H1 (cell line): ENCODE data around the gene IDH2. TPM values are rescaled to one million over a fixed set of nuclear protein-coding genes. Genes with fewer than 3 reads are reported as not detected.
A peak's percentile ranks its signal among the peaks of the same experiment; 100 is the strongest.

Source experiments
- CTCF ChIA-PET: fragments of 300-600 bp; sonication (Branson Sonifier 250); formaldehyde crosslinking; loops from one replicate; lab custom pipeline; 2021; ENCODE audit not compliant: partially characterized antibody; lab: Charles Lee
- POLR2A ChIA-PET: fragments of 300-600 bp; sonication (Branson Sonifier 250); formaldehyde crosslinking; loops from one replicate; lab custom pipeline; 2021; ENCODE audit warnings: inconsistent platforms; ENCODE audit not compliant: partially characterized antibody; lab: Charles Lee
- DNase-seq, 2 experiments: peaks; one replicate each; pipeline versions ENCODE4 v3.0.0 to v3.0.0-alpha.2; 2010 to 2022; ENCODE audit warnings: low spot score in 2 of 2, low read depth in 1 of 2, mixed read lengths in 1 of 2
- FAIRE-seq: peaks from 2 replicates; lab custom pipeline; 2011; peaks lifted over from hg19 to GRCh38; lab: Jason Lieb, UNC
- H2AFZ ChIP-seq: 2 replicates; pipeline ENCODE4 v1.8.1; 2012; ENCODE audit warnings: low read length, inconsistent platforms
- H2AK5ac ChIP-seq: 2 replicates; pipeline ENCODE4 v1.6.1; 2013; ENCODE audit warnings: low read depth, low read length
- H2BK120ac ChIP-seq: replicated peaks from 2 replicates; pipeline ENCODE3; 2013; ENCODE audit warnings: low read depth, low read length, inconsistent platforms
- H2BK12ac ChIP-seq: 2 replicates; pipeline ENCODE4 v1.6.1; 2013; ENCODE audit warnings: low read depth, low read length
- H2BK15ac ChIP-seq: 2 replicates; pipeline ENCODE4 v1.6.1; 2013; ENCODE audit warnings: low read length
- H2BK20ac ChIP-seq: 2 replicates; pipeline ENCODE4 v1.6.1; 2013; ENCODE audit warnings: low read length
- H2BK5ac ChIP-seq: 2 replicates; pipeline ENCODE4 v1.6.1; 2013; ENCODE audit warnings: low read depth, low read length
- H3K14ac ChIP-seq: 2 replicates; pipeline ENCODE4 v1.6.1; 2013; ENCODE audit warnings: inconsistent platforms; ENCODE audit not compliant: insufficient read length
- H3K18ac ChIP-seq: 2 replicates; pipeline ENCODE4 v1.6.1; 2013; ENCODE audit warnings: low read length; ENCODE audit errors: extremely low read depth
- H3K23ac ChIP-seq: 2 replicates; pipeline ENCODE4 v1.6.1; 2013; ENCODE audit warnings: inconsistent platforms; ENCODE audit not compliant: insufficient read length
- H3K23me2 ChIP-seq: 2 replicates; pipeline ENCODE4 v1.6.1; 2013; ENCODE audit warnings: low read depth, low read length
- H3K27ac ChIP-seq: 2 replicates; pipeline ENCODE4 v1.6.1; 2011; ENCODE audit warnings: low read depth, low read length, inconsistent platforms
- H3K27me3 ChIP-seq, 4 experiments: replicated peaks in 1 of 4; 1 replicate in 1 of 4; 2 replicates in 3 of 4; pipeline versions ENCODE4 v1.6.1 to v1.8.1; 2011 to 2013; ENCODE audit warnings: low read length in 3 of 4, mild to moderate bottlenecking in 3 of 4, inconsistent platforms in 2 of 4, mixed read lengths in 2 of 4, moderate library complexity in 1 of 4; ENCODE audit not compliant: control insufficient read depth in 3 of 4, insufficient read depth in 3 of 4; ENCODE audit errors: extremely low read depth in 1 of 4
- H3K36me3 ChIP-seq, 4 experiments: 2 replicates each; pipeline versions ENCODE4 v1.6.1 to v1.8.1; 2011 to 2013; ENCODE audit warnings: mild to moderate bottlenecking in 4 of 4, low read length in 3 of 4, moderate library complexity in 2 of 4, control low read depth in 1 of 4, inconsistent platforms in 1 of 4; ENCODE audit not compliant: insufficient read depth in 4 of 4, control insufficient read depth in 2 of 4
- H3K4ac ChIP-seq: replicated peaks from 2 replicates; pipeline ENCODE3; 2013; ENCODE audit warnings: low read length, low read depth, mixed read lengths, inconsistent platforms; ENCODE audit not compliant: insufficient read length
- H3K4me1 ChIP-seq, 4 experiments: replicated peaks in 1 of 4; 1 replicate in 1 of 4; 2 replicates in 3 of 4; pipeline versions ENCODE4 v1.6.1 to v1.8.1; 2011 to 2013; ENCODE audit warnings: low read length in 3 of 4, inconsistent platforms in 2 of 4, mixed read lengths in 1 of 4; ENCODE audit not compliant: insufficient read depth in 4 of 4, control insufficient read depth in 3 of 4
- H3K4me2 ChIP-seq, 2 experiments: 2 replicates each; pipeline versions ENCODE4 v1.6.1 to v1.8.1; 2011 to 2013; ENCODE audit warnings: low read depth in 2 of 2, low read length in 2 of 2, control low read depth in 1 of 2, inconsistent platforms in 1 of 2, mild to moderate bottlenecking in 1 of 2; ENCODE audit not compliant: insufficient read depth in 1 of 2
- H3K4me3 ChIP-seq, 4 experiments: fragments of 200-600, 300-600 bp in 1 of 4; sonication (generic), shearing (Covaris generic), sonication (Bioruptor Twin) in 1 of 4; 2 replicates each; pipeline versions ENCODE4 v1.5.1 to v1.8.1; 2011 to 2016; ENCODE audit warnings: low read length in 4 of 4, low read depth in 3 of 4, control low read depth in 2 of 4, inconsistent platforms in 2 of 4, mild to moderate bottlenecking in 2 of 4, mixed read lengths in 1 of 4, moderate library complexity in 1 of 4; ENCODE audit not compliant: insufficient read depth in 2 of 4; ENCODE audit errors: extremely low read depth in 1 of 4
- H3K56ac ChIP-seq: replicated peaks from 2 replicates; pipeline ENCODE3; 2013; ENCODE audit warnings: low read depth, mild to moderate bottlenecking, mixed read lengths, low read length, inconsistent platforms; ENCODE audit not compliant: insufficient read length
- H3K79me1 ChIP-seq: 2 replicates; pipeline ENCODE4 v1.6.1; 2013; ENCODE audit warnings: low read depth, low read length, control low read depth
- H3K79me2 ChIP-seq, 2 experiments: 2 replicates each; pipeline versions ENCODE4 v1.6.1 to v1.8.1; 2012 to 2013; ENCODE audit warnings: low read length in 2 of 2, mild to moderate bottlenecking in 2 of 2, inconsistent platforms in 1 of 2; ENCODE audit not compliant: insufficient read depth in 2 of 2, control insufficient read depth in 1 of 2
- H3K9ac ChIP-seq, 4 experiments: replicated peaks in 1 of 4; 1 replicate in 1 of 4; 2 replicates in 3 of 4; pipeline versions ENCODE4 v1.6.1 to v1.8.1; 2011 to 2013; ENCODE audit warnings: low read depth in 3 of 4, low read length in 3 of 4, control low read depth in 2 of 4, mild to moderate bottlenecking in 2 of 4, moderate library complexity in 2 of 4, inconsistent platforms in 1 of 4; ENCODE audit errors: extremely low read depth in 1 of 4
- H3K9me3 ChIP-seq, 2 experiments: 2 replicates each; pipeline versions ENCODE4 v1.6.1 to v1.8.1; 2012 to 2013; ENCODE audit warnings: mild to moderate bottlenecking in 2 of 2, moderate library complexity in 2 of 2, control low read depth in 1 of 2, inconsistent platforms in 1 of 2, low read depth in 1 of 2, low read length in 1 of 2, mixed read lengths in 1 of 2; ENCODE audit not compliant: insufficient read depth in 2 of 2
- H4K20me1 ChIP-seq, 2 experiments: replicated peaks in 1 of 2; 2 replicates each; pipeline versions ENCODE3 to v1.8.1; 2011 to 2013; ENCODE audit warnings: inconsistent platforms in 2 of 2, low read length in 2 of 2, mild to moderate bottlenecking in 1 of 2; ENCODE audit not compliant: insufficient read depth in 2 of 2, control insufficient read depth in 1 of 2
- H4K5ac ChIP-seq: 2 replicates; pipeline ENCODE4 v1.6.1; 2013; ENCODE audit warnings: low read length, low read depth, mixed read lengths, inconsistent platforms; ENCODE audit not compliant: insufficient read length
- H4K8ac ChIP-seq: 2 replicates; pipeline ENCODE4 v1.8.0; 2013; ENCODE audit warnings: mild to moderate bottlenecking, moderate library complexity, low read length, inconsistent platforms; ENCODE audit not compliant: insufficient read depth; ENCODE audit errors: extremely low read depth
- H4K91ac ChIP-seq: replicated peaks from 2 replicates; pipeline ENCODE3; 2013; ENCODE audit warnings: low read length, mixed read lengths, inconsistent platforms; ENCODE audit not compliant: insufficient read length
- BCL11A ChIP-seq, 2 experiments: IDR thresholded peaks; one replicate each; pipeline ENCODE4 v1.6.1; 2011; ENCODE audit warnings: low read depth in 2 of 2, low read length in 2 of 2, mild to moderate bottlenecking in 2 of 2
- CBX8 ChIP-seq: fragments of 300-800, 300-1000 bp; sonication (generic); IDR thresholded peaks from 2 replicates; pipeline ENCODE4 v1.7.1; 2016; ENCODE audit warnings: low read depth, low read length, borderline replicate concordance
- CEBPB ChIP-seq: IDR thresholded peaks from 2 replicates; pipeline ENCODE4 v1.6.1; 2012; ENCODE audit warnings: low read depth, low read length
- HDAC2 ChIP-seq, 2 experiments: fragments of 300-600 bp in 1 of 2; sonication (generic) in 1 of 2; IDR thresholded peaks; 2 replicates each; pipeline ENCODE4 v1.6.1; 2011 to 2012; ENCODE audit warnings: low read depth in 2 of 2, low read length in 2 of 2, mild to moderate bottlenecking in 2 of 2, moderate library complexity in 2 of 2, borderline replicate concordance in 1 of 2, inconsistent platforms in 1 of 2
- KDM1A ChIP-seq: fragments of 200-600, 300-600 bp; sonication (generic); IDR thresholded peaks from 2 replicates; pipeline ENCODE4 v1.7.1; 2016; ENCODE audit warnings: mild to moderate bottlenecking, low read length, borderline replicate concordance
- POLR2AphosphoS5 ChIP-seq: IDR thresholded peaks from 2 replicates; pipeline ENCODE4 v1.6.1; 2011; ENCODE audit warnings: low read depth, low read length
- WGBS, 2 experiments: shearing (Covaris generic) in 1 of 2; methylation state at CpG; one replicate each; pipeline versions ENCODE4 v1.1.6 to v1.1.7; 2013 to 2015; ENCODE audit warnings: low lambda C conversion rate in 2 of 2, mixed read lengths in 2 of 2, inconsistent platforms in 1 of 2, low coverage in 1 of 2, missing lambda C conversion rate in 1 of 2; ENCODE audit not compliant: insufficient replicate concordance in 2 of 2, insufficient coverage in 1 of 2, insufficient read length in 1 of 2; ENCODE audit errors: extremely low coverage in 1 of 2, missing lambda C conversion rate in 1 of 2; 5-methylcytosine and 5-hydroxymethylcytosine counted together
- polyA plus RNA-seq, 7 experiments: library from polyadenylated mRNA; depleted of rRNA in 3 of 7; stranded (reverse) in 5 of 7; unstranded in 2 of 7; fragments of >200 nt in 5 of 7; fragments of 200-250 nt in 2 of 7; gene quantifications; 1 replicate in 5 of 7; 2 replicates in 1 of 7; 4 replicates in 1 of 7; pipeline versions ENCODE4 v1.2.1 to v1.2.3, GENCODE V29; 2011 to 2013; ENCODE audit warnings: missing spikeins in 2 of 7, mixed read lengths in 2 of 7
- total RNA-seq: library from RNA; stranded (reverse); fragmentation: NEBNext Ultra II Directional; extraction: Animal tissue kit (Norgen Biotek cat#: 25700); gene quantifications from 2 replicates; pipeline ENCODE4 v1.2.1, GENCODE V29; 2021

The IDH2 gene
- total and polyA plus RNA-seq, 2 of the 8 experiments (the other 6 are each of a cell fraction or from before 2014, with no cell fraction given), result 64.2 to 84.6 TPM

DNA sequence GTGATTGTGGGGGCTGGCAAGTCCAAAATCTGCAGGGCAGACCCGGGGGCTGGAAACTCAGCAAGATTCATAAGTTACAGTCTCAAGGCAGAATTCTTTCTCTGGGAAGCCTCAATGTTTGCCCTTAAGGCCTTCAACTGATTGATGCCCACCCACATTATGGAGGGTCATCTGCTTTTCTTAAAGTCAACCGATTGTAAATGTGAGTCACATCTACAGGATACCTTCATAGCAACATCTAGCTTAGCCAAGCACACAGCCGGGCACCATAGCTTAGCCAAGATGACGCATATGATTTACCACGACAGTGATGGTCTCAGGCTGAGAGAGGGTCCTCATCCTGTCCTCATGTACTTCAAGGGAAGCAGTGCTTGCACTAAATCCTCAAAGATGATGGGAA lies 43.5 kb downstream of the IDH2 start:
- Histone ChIP-seq H3K27ac (no peak overlapping the region), H2BK12ac (peak overlapping the region; percentile 89; the same call in 1 of the 2 replicates), H2BK20ac (peak overlapping the region; percentile 51)

More for the DNA sequence above, 43.5 kb downstream of the IDH2 start:
- H2BK5ac ChIP-seq, result peak overlapping the region; percentile 96; the same call in 1 of the 2 replicates
- H2BK120ac ChIP-seq, result peak overlapping the region; percentile 50
- DNase-seq, result no peak
- no peaks in the 10 kb centered on the region for H3K23me2 ChIP-seq
- no peaks in the 10 kb centered on the region for H4K20me1 ChIP-seq
- H3K4me2 ChIP-seq, result no peak overlapping the region
- H3K9me3 ChIP-seq, result no peaks in the 10 kb centered on the region; a peak in 1 of 4 replicates
- 0 out of 4 replicates have a peak, but pooled peaks cover 0 to 2% of the 10 kb centered on the region in 2 experiments for H3K79me2 ChIP-seq
- H2AK5ac ChIP-seq, result peak overlapping the region; percentile 99
- H3K18ac ChIP-seq, result peak overlapping the region; percentile 64; the same call in 1 of the 2 replicates
- no peaks in the 10 kb centered on the region for H3K27me3 ChIP-seq
- no peak overlapping the region for H3K14ac ChIP-seq
- H3K56ac ChIP-seq, result no peak overlapping the region
- no peak overlapping the region for H2AFZ ChIP-seq
- H3K4ac ChIP-seq, result peak overlapping the region; percentile 87
- peak overlapping the region in 1 of 4 experiments; percentile 38; a peak in 1 of 7 replicates for H3K9ac ChIP-seq
- peaks cover 19% of the 10 kb centered on the region for H3K79me1 ChIP-seq
- H4K8ac ChIP-seq, result no peak overlapping the region
- 96% methylated on average over 5 of the region's 5 CpGs; no CpG with 5 or more reads in 1 of the 2 experiments for WGBS, 2 experiments
- H4K91ac ChIP-seq, result peak overlapping the region; percentile 63
- H3K4me3 ChIP-seq, result no peak overlapping the region
- no peak for FAIRE-seq
- H4K5ac ChIP-seq, result no peak overlapping the region
- TF ChIP-seq CBX8 (no peak), POLR2AphosphoS5 (no peak), CEBPB (no peak), BCL11A (IDR thresholded peaks at IDR 0.05; ENCODE audit: low read depth in 2 of 2, low read length in 2 of 2) (no peak), HDAC2 (IDR thresholded peaks at IDR 0.05; ENCODE audit: borderline replicate concordance in 1 of 2, low read depth in 2 of 2, low read length in 2 of 2) (no peak), KDM1A (no peak)
- no peak overlapping the region for H3K23ac ChIP-seq
- peaks cover 8 to 48% (median 32%) of the 10 kb centered on the region in 4 experiments for H3K4me1 ChIP-seq
- POLR2A ChIA-PET, result interaction anchor here (0.5 to 4.8 kb wide), 2 partner anchors 8 to 59 kb away, joined by 3 to 29 read pairs; partner anchors contain the start of gene ZNF710
- peak overlapping the region; percentile 33 for H2BK15ac ChIP-seq
- no peaks in the 10 kb centered on the region for H3K36me3 ChIP-seq
- CTCF ChIA-PET, result interaction anchor here (1.8 kb wide), 1 partner anchor 159 kb away, joined by 4 read pairs; no protein-coding TSS in a partner anchor
